ENCODE measurements around the gene PMF1.

PMF1 gene

DNA sequence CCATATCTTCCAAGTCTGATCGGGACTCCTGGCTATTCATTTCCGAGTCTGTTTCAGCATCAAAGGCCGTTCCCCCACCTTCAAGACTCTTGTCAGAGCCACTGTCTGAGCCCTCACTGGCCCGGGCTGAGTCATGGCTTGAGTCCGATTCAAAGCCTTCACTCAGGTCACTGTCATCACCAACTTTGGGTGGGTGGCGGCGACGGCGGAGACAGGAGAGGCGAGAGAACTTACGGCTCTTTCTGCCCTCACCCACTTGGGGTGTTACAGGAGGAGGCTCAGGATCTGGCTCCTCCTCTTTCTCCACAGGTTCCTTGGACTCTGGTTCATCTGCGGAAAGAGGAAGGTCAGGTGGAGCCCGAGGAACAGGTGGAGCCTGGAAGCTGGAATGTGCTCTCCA, 53.2 kb downstream of the PMF1 start:
- TF ChIP-seq CTCF (IDR thresholded peaks at IDR 0.05; ENCODE audit: control extremely low read depth, extremely low read depth, low read depth, missing control alignments), result no peak
- DNase-seq (ENCODE audit: extremely low spot score), result no peak
- CTCF ChIA-PET, result no interaction called here
- POLR2A ChIA-PET, result no interaction called here

- ChIA-PET CTCF (interaction anchor here (0.9 to 1.3 kb wide), 5 partner anchors 9 to 172 kb away, joined by 3 to 4 read pairs (median 3); no protein-coding TSS in a partner anchor), POLR2A (interaction anchor here (1.2 kb wide), 1 partner anchor 13 kb away, joined by 4 read pairs; no protein-coding TSS in a partner anchor)
- TF ChIP-seq CTCF (IDR thresholded peaks at IDR 0.05; ENCODE audit: control extremely low read depth, extremely low read depth, low read depth, missing control alignments), result no peak
- DNase-seq (ENCODE audit: extremely low spot score), result no peak
These were observed 55.5 kb downstream of the PMF1 start for GRCh38 chr1:156268336-156268735.

DNA sequence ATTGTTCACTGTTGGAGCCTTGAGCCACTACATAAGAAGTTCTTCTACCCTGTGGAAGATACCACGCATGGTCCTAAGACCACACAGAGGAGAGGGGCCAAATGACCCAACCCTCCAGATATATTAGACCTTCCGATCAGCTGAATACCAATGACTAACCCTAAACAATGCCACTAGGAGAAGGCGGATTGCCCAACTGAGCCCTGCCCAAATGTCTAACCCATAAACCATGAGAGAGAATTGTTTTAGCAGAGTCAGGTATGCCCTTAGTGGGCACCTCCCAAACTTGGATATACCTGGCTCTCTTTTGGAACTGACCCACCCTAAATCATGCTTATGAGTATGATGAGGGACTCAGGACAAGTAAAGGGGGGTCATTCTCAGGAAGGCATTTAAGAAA, 57.5 kb downstream of the PMF1 start:
- ChIA-PET POLR2A (interaction anchor here (0.7 kb wide), 1 partner anchor 116 kb away, joined by 5 read pairs; no protein-coding TSS in a partner anchor), CTCF (interaction anchor here (1.1 to 3.0 kb wide), 2 partner anchors 9 to 11 kb away, joined by 3 to 12 read pairs; no protein-coding TSS in a partner anchor)
- no peak for DNase-seq (ENCODE audit: extremely low spot score)
- TF ChIP-seq CTCF (IDR thresholded peaks at IDR 0.05; ENCODE audit: control extremely low read depth, extremely low read depth, low read depth, missing control alignments), result no peak

DNA sequence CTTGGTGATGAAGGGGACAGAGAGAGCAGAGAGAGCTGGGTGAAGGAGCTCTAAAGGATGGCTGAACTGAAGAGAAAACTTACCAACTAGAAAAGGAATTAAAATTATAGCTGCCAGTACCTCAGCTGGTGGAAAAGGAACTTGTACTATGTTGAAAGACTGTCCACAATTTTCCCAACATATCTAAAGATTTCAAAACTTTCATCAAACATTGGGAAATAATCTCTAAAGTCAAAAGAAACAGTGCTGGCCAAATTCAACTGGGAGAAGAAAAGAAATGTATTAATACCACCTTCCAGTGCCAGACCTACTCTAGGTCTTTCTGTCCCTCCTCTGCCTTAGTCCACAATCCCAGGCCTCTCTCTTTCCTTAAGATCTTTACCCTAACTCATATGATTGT, 63.7 kb downstream of the PMF1 start:
- no peak for TF ChIP-seq CTCF (IDR thresholded peaks at IDR 0.05; ENCODE audit: control extremely low read depth, extremely low read depth, low read depth, missing control alignments)
- no peak for DNase-seq (ENCODE audit: extremely low spot score)
- CTCF ChIA-PET, result interaction anchor here (0.7 to 1.6 kb wide), 7 partner anchors 13 to 51 kb away, joined by 3 to 6 read pairs (median 4); no protein-coding TSS in a partner anchor
- POLR2A ChIA-PET, result no interaction called here

GRCh38 chr1:156276966-156277381, 64.2 kb downstream of the PMF1 start:
- DNase-seq (ENCODE audit: extremely low spot score), result no peak
- ChIA-PET POLR2A (interaction anchor here (0.7 kb wide), 1 partner anchor 43 kb away, joined by 3 read pairs; no protein-coding TSS in a partner anchor), CTCF (interaction anchor here (0.7 to 1.6 kb wide), 6 partner anchors 14 to 52 kb away, joined by 3 to 6 read pairs (median 4); partner anchors contain the start of gene PAQR6)
- no peak for TF ChIP-seq CTCF (IDR thresholded peaks at IDR 0.05; ENCODE audit: control extremely low read depth, extremely low read depth, low read depth, missing control alignments)

DNA sequence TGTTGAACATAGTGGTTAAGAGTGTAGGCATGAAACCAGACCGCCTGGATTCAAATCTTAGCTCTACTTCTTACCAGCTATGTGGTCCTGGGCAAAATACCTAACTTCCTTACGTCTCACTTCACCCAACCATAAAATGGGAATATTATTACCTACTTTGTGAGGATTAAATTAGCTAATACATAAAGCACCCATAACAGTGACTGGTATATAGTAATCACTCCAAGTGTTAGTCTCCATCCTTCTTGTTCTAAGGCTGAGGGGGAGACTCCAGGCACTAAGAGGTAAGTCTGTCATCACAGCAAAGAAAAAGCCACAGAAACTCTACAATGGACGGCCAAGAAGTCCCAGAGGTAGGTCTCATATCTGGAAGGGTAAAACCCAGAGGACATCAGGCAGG, 67.0 kb downstream of the PMF1 start:
- CTCF ChIA-PET, result interaction anchor here (0.9 to 1.7 kb wide), 7 partner anchors 9 to 139 kb away, joined by 3 to 6 read pairs (median 5); no protein-coding TSS in a partner anchor
- POLR2A ChIA-PET, result interaction anchor here (1.0 kb wide), 1 partner anchor 9 kb away, joined by 4 read pairs; no protein-coding TSS in a partner anchor
- no peak for DNase-seq (ENCODE audit: extremely low spot score)
- no peak for TF ChIP-seq CTCF (IDR thresholded peaks at IDR 0.05; ENCODE audit: control extremely low read depth, extremely low read depth, low read depth, missing control alignments)

Measured in GM10248 (cell line).